Activated naive CD4-positive, alpha-beta T cell treated with anti-CD3 and anti-CD28 coated beads for 36 hours (primary cell): ENCODE measurements around the gene KRT4. TPM values are rescaled to one million over a fixed set of nuclear protein-coding genes. Genes with fewer than 3 reads are reported as not detected.

Experiments
- CTCF ChIA-PET: fragments of 350-600 bp; sonication (Branson Sonifier 250); formaldehyde crosslinking; loops from one replicate; lab custom pipeline; 2021; ENCODE audit warnings: antibody characterized with exemption; lab: Charles Lee
- DNase-seq: peaks from one replicate; pipeline ENCODE4 v3.0.0-alpha.2; 2020
- H3K27ac Mint-ChIP-seq: one replicate; pipeline ENCODE4 v1.8.0; 2021; ENCODE audit warnings: mild to moderate bottlenecking, mixed read lengths
- H3K27me3 Mint-ChIP-seq: one replicate; pipeline ENCODE4 v1.8.0; 2021; ENCODE audit warnings: low read depth, mixed read lengths
- H3K36me3 Mint-ChIP-seq: one replicate; pipeline ENCODE4 v1.8.0; 2021; ENCODE audit warnings: low read depth, mixed read lengths
- H3K4me1 Mint-ChIP-seq: one replicate; pipeline ENCODE4 v1.8.0; 2021; ENCODE audit warnings: low read depth, mixed read lengths
- H3K4me3 Mint-ChIP-seq: one replicate; pipeline ENCODE4 v1.8.0; 2021; ENCODE audit warnings: mild to moderate bottlenecking, moderate library complexity, mixed read lengths
- H3K9me3 Mint-ChIP-seq: one replicate; pipeline ENCODE4 v1.8.0; 2021; ENCODE audit warnings: mixed read lengths
- intact Hi-C: fragments of 100-400 bp; cut with micrococcal nuclease; formaldehyde crosslinking; loops from one replicate; pipeline ENCODE4 v1.15.1; 2023
- total RNA-seq, 2 experiments: library from RNA; stranded (reverse); gene quantifications; one replicate each; pipeline ENCODE4 v1.2.3, GENCODE V29; 2021

Gene KRT4
- total RNA-seq, 2 experiments from 2014 or later, result not detected

- DNase-seq, result no peak
- H3K36me3 Mint-ChIP-seq, result no peaks in the 10 kb centered on the region
- intact Hi-C loops, result no loop called here
- no peak overlapping the region for H3K27ac Mint-ChIP-seq
- no peaks in the 10 kb centered on the region for H3K27me3 Mint-ChIP-seq
- CTCF ChIA-PET, result no interaction called here
- no peaks in the 10 kb centered on the region for H3K9me3 Mint-ChIP-seq
- no peak overlapping the region for H3K4me3 Mint-ChIP-seq
- no peaks in the 10 kb centered on the region for H3K4me1 Mint-ChIP-seq
These were observed 4.8 kb downstream of the KRT4 start for GRCh38 chr12:52809166-52809565.

GRCh38 chr12:52808573-52809160 lies 5.2 kb downstream of the KRT4 start:
- CTCF ChIA-PET, result no interaction called here
- no peak overlapping the region for H3K27ac Mint-ChIP-seq
- intact Hi-C loops, result no loop called here

GRCh38 chr12:52807544-52808470 lies 6.1 kb downstream of the KRT4 start:
- DNase-seq, result no peak
- Mint-ChIP-seq H3K9me3 (no peaks in the 10 kb centered on the region), H3K27me3 (no peaks in the 10 kb centered on the region), H3K36me3 (no peaks in the 10 kb centered on the region), H3K4me1 (no peaks in the 10 kb centered on the region), H3K4me3 (no peak overlapping the region), H3K27ac (no peak overlapping the region)
- intact Hi-C loops, result no loop called here
- CTCF ChIA-PET, result interaction anchor here (1.1 kb wide), 2 partner anchors 10 to 72 kb away, joined by 3 to 4 read pairs; no protein-coding TSS in a partner anchor

More at GRCh38 chr12:52808573-52809160, 5.2 kb downstream of the KRT4 start:
- no peak for DNase-seq
- H3K36me3 Mint-ChIP-seq, result no peaks in the 10 kb centered on the region
- no peaks in the 10 kb centered on the region for H3K27me3 Mint-ChIP-seq
- no peaks in the 10 kb centered on the region for H3K9me3 Mint-ChIP-seq
- no peak overlapping the region for H3K4me3 Mint-ChIP-seq
- H3K4me1 Mint-ChIP-seq, result no peaks in the 10 kb centered on the region

GRCh38 chr12:52806821-52807543 lies 6.9 kb downstream of the KRT4 start:
- Mint-ChIP-seq H3K9me3 (no peaks in the 10 kb centered on the region), H3K4me3 (no peak overlapping the region), H3K27ac (no peak overlapping the region), H3K27me3 (no peaks in the 10 kb centered on the region), H3K36me3 (no peaks in the 10 kb centered on the region), H3K4me1 (no peaks in the 10 kb centered on the region)
- intact Hi-C loops, result no loop called here
- DNase-seq, result no peak
- CTCF ChIA-PET, result interaction anchor here (1.1 kb wide), 2 partner anchors 9 to 73 kb away, joined by 3 to 4 read pairs; no protein-coding TSS in a partner anchor

- CTCF ChIA-PET, result interaction anchor here (1.1 kb wide), 1 partner anchor 8 kb away, joined by 3 read pairs; no protein-coding TSS in a partner anchor
- intact Hi-C loops, result no loop called here
- no peak for DNase-seq
- no peak overlapping the region for H3K4me3 Mint-ChIP-seq
- no peaks in the 10 kb centered on the region for H3K36me3 Mint-ChIP-seq
- H3K27me3 Mint-ChIP-seq, result no peaks in the 10 kb centered on the region
- H3K27ac Mint-ChIP-seq, result no peak overlapping the region
- H3K9me3 Mint-ChIP-seq, result no peaks in the 10 kb centered on the region
- no peaks in the 10 kb centered on the region for H3K4me1 Mint-ChIP-seq
These were observed 7.6 kb downstream of the KRT4 start for GRCh38 chr12:52806169-52806811.

GRCh38 chr12:52805739-52806138 lies 8.2 kb downstream of the KRT4 start:
- no peak overlapping the region for H3K4me3 Mint-ChIP-seq
- DNase-seq, result no peak
- CTCF ChIA-PET, result no interaction called here

GRCh38 chr12:52805000-52805399 lies 8.9 kb downstream of the KRT4 start:
- intact Hi-C loops, result no loop called here
- Mint-ChIP-seq H3K27me3 (no peaks in the 10 kb centered on the region), H3K36me3 (no peaks in the 10 kb centered on the region), H3K9me3 (no peaks in the 10 kb centered on the region), H3K4me3 (no peak overlapping the region), H3K27ac (no peak overlapping the region), H3K4me1 (no peaks in the 10 kb centered on the region)
- no peak for DNase-seq
- CTCF ChIA-PET, result no interaction called here

More at GRCh38 chr12:52805739-52806138, 8.2 kb downstream of the KRT4 start:
- intact Hi-C loops, result no loop called here
- H3K36me3 Mint-ChIP-seq, result no peaks in the 10 kb centered on the region
- H3K4me1 Mint-ChIP-seq, result no peaks in the 10 kb centered on the region
- no peaks in the 10 kb centered on the region for H3K9me3 Mint-ChIP-seq
- H3K27me3 Mint-ChIP-seq, result no peaks in the 10 kb centered on the region
- no peak overlapping the region for H3K27ac Mint-ChIP-seq

GRCh38 chr12:52802442-52802841 lies 11.5 kb downstream of the KRT4 start:
- no peaks in the 10 kb centered on the region for H3K27me3 Mint-ChIP-seq
- no peak for DNase-seq
- H3K9me3 Mint-ChIP-seq, result no peaks in the 10 kb centered on the region
- CTCF ChIA-PET, result interaction anchor here (1.1 kb wide), 1 partner anchor 77 kb away, joined by 4 read pairs; no protein-coding TSS in a partner anchor
- H3K36me3 Mint-ChIP-seq, result no peaks in the 10 kb centered on the region
- H3K4me3 Mint-ChIP-seq, result no peak overlapping the region
- no peaks in the 10 kb centered on the region for H3K4me1 Mint-ChIP-seq
- no peak overlapping the region for H3K27ac Mint-ChIP-seq
- intact Hi-C loops, result no loop called here

- no peak overlapping the region for H3K27ac Mint-ChIP-seq
- intact Hi-C loops, result no loop called here
- no peaks in the 10 kb centered on the region for H3K4me1 Mint-ChIP-seq
- no peak for DNase-seq
- no peaks in the 10 kb centered on the region for H3K9me3 Mint-ChIP-seq
- H3K4me3 Mint-ChIP-seq, result no peak overlapping the region
- H3K27me3 Mint-ChIP-seq, result no peaks in the 10 kb centered on the region
- H3K36me3 Mint-ChIP-seq, result no peaks in the 10 kb centered on the region
- CTCF ChIA-PET, result interaction anchor here (1.1 kb wide), 1 partner anchor 78 kb away, joined by 4 read pairs; no protein-coding TSS in a partner anchor
These were observed 12.1 kb downstream of the KRT4 start for GRCh38 chr12:52801773-52802172.

GRCh38 chr12:52800259-52800917 lies 13.5 kb downstream of the KRT4 start:
- CTCF ChIA-PET, result interaction anchor here (0.6 kb wide), 1 partner anchor 58 kb away, joined by 3 read pairs; no protein-coding TSS in a partner anchor
- intact Hi-C loops, result no loop called here
- no peak for DNase-seq
- no peaks in the 10 kb centered on the region for H3K9me3 Mint-ChIP-seq
- no peaks in the 10 kb centered on the region for H3K36me3 Mint-ChIP-seq
- no peak overlapping the region for H3K27ac Mint-ChIP-seq
- H3K27me3 Mint-ChIP-seq, result no peaks in the 10 kb centered on the region
- H3K4me3 Mint-ChIP-seq, result no peak overlapping the region
- H3K4me1 Mint-ChIP-seq, result no peaks in the 10 kb centered on the region

GRCh38 chr12:52799505-52800211 lies 14.3 kb downstream of the KRT4 start:
- no peaks in the 10 kb centered on the region for H3K4me1 Mint-ChIP-seq
- H3K27me3 Mint-ChIP-seq, result no peaks in the 10 kb centered on the region
- H3K36me3 Mint-ChIP-seq, result no peaks in the 10 kb centered on the region
- CTCF ChIA-PET, result interaction anchor here (0.6 kb wide), 1 partner anchor 57 kb away, joined by 3 read pairs; no protein-coding TSS in a partner anchor
- no peak for DNase-seq
- intact Hi-C loops, result no loop called here
- H3K9me3 Mint-ChIP-seq, result no peaks in the 10 kb centered on the region
- no peak overlapping the region for H3K4me3 Mint-ChIP-seq
- no peak overlapping the region for H3K27ac Mint-ChIP-seq
